Mononuclear cell (primary cell): Measurements from ENCODE around the gene IFT57. TPM values are rescaled to one million over a fixed set of nuclear protein-coding genes. Genes with fewer than 3 reads are reported as not detected.

Experiments used
- H3K27me3 ChIP-seq: 2 replicates; pipeline ENCODE4 v1.6.0; 2011; ENCODE audit warnings: low read length, control low read depth; ENCODE audit not compliant: insufficient read depth
- H3K4me1 ChIP-seq: 2 replicates; pipeline ENCODE4 v1.5.1; 2011; ENCODE audit warnings: mild to moderate bottlenecking, low read length, control low read depth; ENCODE audit not compliant: insufficient read depth
- H3K4me3 ChIP-seq: 2 replicates; pipeline ENCODE4 v1.5.1; 2011; ENCODE audit warnings: mild to moderate bottlenecking, low read length, moderate library complexity
- H3K9me3 ChIP-seq: 2 replicates; pipeline ENCODE4 v1.5.1; 2011; ENCODE audit warnings: low read depth, mild to moderate bottlenecking, control low read depth, low read length
- total RNA-seq: library from RNA; depleted of rRNA; stranded (reverse); fragments of >200 nt; gene quantifications from one replicate; pipeline ENCODE4 v1.2.3, GENCODE V29; 2012

Gene IFT57
- total RNA-seq, 1 donor: 97.0 TPM

GRCh38 chr3:108113975-108114374 is 108.2 kb downstream of the IFT57 start:
- H3K27me3 ChIP-seq: no peaks in the 10 kb centered on the region
- no peak overlapping the region for H3K4me3 ChIP-seq
- no peaks in the 10 kb centered on the region for H3K9me3 ChIP-seq

GRCh38 chr3:108110934-108111333 is 111.3 kb downstream of the IFT57 start:
- H3K9me3 ChIP-seq: no peaks in the 10 kb centered on the region
- H3K4me1 ChIP-seq: no peaks in the 10 kb centered on the region
- H3K4me3 ChIP-seq: no peak overlapping the region
- H3K27me3 ChIP-seq: no peaks in the 10 kb centered on the region

More at GRCh38 chr3:108113975-108114374, 108.2 kb downstream of the IFT57 start:
- no peaks in the 10 kb centered on the region for H3K4me1 ChIP-seq

Other genes with a start within 250 kb of the IFT57 start
- 212 TPM for gene CD47, start 131.4 kb downstream of the IFT57 start, total RNA-seq
- gene HHLA2, start 74.1 kb upstream of the IFT57 start, total RNA-seq: 0.31 TPM